ENCODE results near the gene STK11IP. TPM values are rescaled to one million over a fixed set of nuclear protein-coding genes. Genes with fewer than 3 reads are reported as not detected.

Gene STK11IP
- polyA plus RNA-seq, 1 donor from 2014 or later: 54.9 TPM

- Histone ChIP-seq H3F3A (ENCODE audit: insufficient read depth, low read length, poor library complexity, severe bottlenecking) (no peaks in the 10 kb centered on the region), H3K9ac (ENCODE audit: low read length) (peak overlapping the region; percentile 53), H3K4me2 (ENCODE audit: low read length) (no peak overlapping the region), H3K27ac (ENCODE audit: low read length) (no peak overlapping the region), H2AFZ (ENCODE audit: low read depth, low read length) (no peak overlapping the region), H3K4me3 (ENCODE audit: low read length) (peak overlapping the region; percentile 80), H3K9me3 (ENCODE audit: low read length) (no peaks in the 10 kb centered on the region), H3K79me2 (replicated peaks; ENCODE audit: insufficient read depth, low read length) (no peaks in the 10 kb centered on the region), H4K20me1 (ENCODE audit: insufficient read depth) (no peaks in the 10 kb centered on the region), H3K36me3 (ENCODE audit: insufficient read depth, low read length) (no peaks in the 10 kb centered on the region), H3K27me3 (ENCODE audit: insufficient read depth, low read depth, low read length) (peaks cover 3% of the 10 kb centered on the region), H3K9me2 (ENCODE audit: insufficient read depth, low read length) (no peaks in the 10 kb centered on the region)
- TF ChIP-seq, protein P1, sequence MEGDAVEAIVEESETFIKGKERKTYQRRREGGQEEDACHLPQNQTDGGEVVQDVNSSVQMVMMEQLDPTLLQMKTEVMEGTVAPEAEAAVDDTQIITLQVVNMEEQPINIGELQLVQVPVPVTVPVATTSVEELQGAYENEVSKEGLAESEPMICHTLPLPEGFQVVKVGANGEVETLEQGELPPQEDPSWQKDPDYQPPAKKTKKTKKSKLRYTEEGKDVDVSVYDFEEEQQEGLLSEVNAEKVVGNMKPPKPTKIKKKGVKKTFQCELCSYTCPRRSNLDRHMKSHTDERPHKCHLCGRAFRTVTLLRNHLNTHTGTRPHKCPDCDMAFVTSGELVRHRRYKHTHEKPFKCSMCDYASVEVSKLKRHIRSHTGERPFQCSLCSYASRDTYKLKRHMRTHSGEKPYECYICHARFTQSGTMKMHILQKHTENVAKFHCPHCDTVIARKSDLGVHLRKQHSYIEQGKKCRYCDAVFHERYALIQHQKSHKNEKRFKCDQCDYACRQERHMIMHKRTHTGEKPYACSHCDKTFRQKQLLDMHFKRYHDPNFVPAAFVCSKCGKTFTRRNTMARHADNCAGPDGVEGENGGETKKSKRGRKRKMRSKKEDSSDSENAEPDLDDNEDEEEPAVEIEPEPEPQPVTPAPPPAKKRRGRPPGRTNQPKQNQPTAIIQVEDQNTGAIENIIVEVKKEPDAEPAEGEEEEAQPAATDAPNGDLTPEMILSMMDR (IDR thresholded peaks at IDR 0.05; ENCODE audit: poor library complexity, severe bottlenecking): no peak
- TF ChIP-seq EP300 (conservative IDR thresholded peaks at IDR 0.05; ENCODE audit: poor library complexity, severe bottlenecking) (no peak), SMC3 (conservative IDR thresholded peaks at IDR 0.05; ENCODE audit: poor library complexity) (no peak), TAF1 (IDR thresholded peaks at IDR 0.05; ENCODE audit: low read depth) (no peak), MXI1 (conservative IDR thresholded peaks at IDR 0.05; ENCODE audit: poor library complexity, severe bottlenecking) (no peak), POLR2AphosphoS5 (IDR thresholded peaks at IDR 0.05) (no peak), EZH2 (IDR thresholded peaks at IDR 0.05; ENCODE audit: borderline replicate concordance, insufficient read depth, low read length, poor library complexity, severe bottlenecking) (no peak), RAD21 (conservative IDR thresholded peaks at IDR 0.05) (no peak)
- TF ChIP-seq, protein P2, sequence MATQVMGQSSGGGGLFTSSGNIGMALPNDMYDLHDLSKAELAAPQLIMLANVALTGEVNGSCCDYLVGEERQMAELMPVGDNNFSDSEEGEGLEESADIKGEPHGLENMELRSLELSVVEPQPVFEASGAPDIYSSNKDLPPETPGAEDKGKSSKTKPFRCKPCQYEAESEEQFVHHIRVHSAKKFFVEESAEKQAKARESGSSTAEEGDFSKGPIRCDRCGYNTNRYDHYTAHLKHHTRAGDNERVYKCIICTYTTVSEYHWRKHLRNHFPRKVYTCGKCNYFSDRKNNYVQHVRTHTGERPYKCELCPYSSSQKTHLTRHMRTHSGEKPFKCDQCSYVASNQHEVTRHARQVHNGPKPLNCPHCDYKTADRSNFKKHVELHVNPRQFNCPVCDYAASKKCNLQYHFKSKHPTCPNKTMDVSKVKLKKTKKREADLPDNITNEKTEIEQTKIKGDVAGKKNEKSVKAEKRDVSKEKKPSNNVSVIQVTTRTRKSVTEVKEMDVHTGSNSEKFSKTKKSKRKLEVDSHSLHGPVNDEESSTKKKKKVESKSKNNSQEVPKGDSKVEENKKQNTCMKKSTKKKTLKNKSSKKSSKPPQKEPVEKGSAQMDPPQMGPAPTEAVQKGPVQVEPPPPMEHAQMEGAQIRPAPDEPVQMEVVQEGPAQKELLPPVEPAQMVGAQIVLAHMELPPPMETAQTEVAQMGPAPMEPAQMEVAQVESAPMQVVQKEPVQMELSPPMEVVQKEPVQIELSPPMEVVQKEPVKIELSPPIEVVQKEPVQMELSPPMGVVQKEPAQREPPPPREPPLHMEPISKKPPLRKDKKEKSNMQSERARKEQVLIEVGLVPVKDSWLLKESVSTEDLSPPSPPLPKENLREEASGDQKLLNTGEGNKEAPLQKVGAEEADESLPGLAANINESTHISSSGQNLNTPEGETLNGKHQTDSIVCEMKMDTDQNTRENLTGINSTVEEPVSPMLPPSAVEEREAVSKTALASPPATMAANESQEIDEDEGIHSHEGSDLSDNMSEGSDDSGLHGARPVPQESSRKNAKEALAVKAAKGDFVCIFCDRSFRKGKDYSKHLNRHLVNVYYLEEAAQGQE (IDR thresholded peaks at IDR 0.05; ENCODE audit: borderline replicate concordance): no peak
These were observed 45.9 kb upstream of the STK11IP start for GRCh38 chr2:219551441-219552381.

- H2AFZ ChIP-seq (ENCODE audit: low read depth, low read length): peak overlapping the region; percentile 27
These were observed 45.1 kb upstream of the STK11IP start for GRCh38 chr2:219552382-219553167.

More at GRCh38 chr2:219552382-219553167, 45.1 kb upstream of the STK11IP start:
- peak overlapping the region; percentile 51 for H3K4me2 ChIP-seq (ENCODE audit: low read length)
- no peak overlapping the region for H3K27ac ChIP-seq (ENCODE audit: low read length)
- H3K9ac ChIP-seq (ENCODE audit: low read length): peak overlapping the region; percentile 53
- no peaks in the 10 kb centered on the region for H3F3A ChIP-seq (ENCODE audit: insufficient read depth, low read length, poor library complexity, severe bottlenecking)
- H3K9me3 ChIP-seq (ENCODE audit: low read length): no peaks in the 10 kb centered on the region
- H3K79me2 ChIP-seq (replicated peaks; ENCODE audit: insufficient read depth, low read length): no peaks in the 10 kb centered on the region
- H3K4me3 ChIP-seq (ENCODE audit: low read length): peak overlapping the region; percentile 80
- no peaks in the 10 kb centered on the region for H3K9me2 ChIP-seq (ENCODE audit: insufficient read depth, low read length)
- H4K20me1 ChIP-seq (ENCODE audit: insufficient read depth): no peaks in the 10 kb centered on the region
- no peaks in the 10 kb centered on the region for H3K36me3 ChIP-seq (ENCODE audit: insufficient read depth, low read length)
- peaks cover 3% of the 10 kb centered on the region for H3K27me3 ChIP-seq (ENCODE audit: insufficient read depth, low read depth, low read length)
- TF ChIP-seq RAD21 (conservative IDR thresholded peaks at IDR 0.05): no peak
- peak; percentile 17 for TF ChIP-seq SMC3 (conservative IDR thresholded peaks at IDR 0.05; ENCODE audit: poor library complexity)
- peak; percentile 70 for TF ChIP-seq MXI1 (conservative IDR thresholded peaks at IDR 0.05; ENCODE audit: poor library complexity, severe bottlenecking)
- TF ChIP-seq, protein P1 (IDR thresholded peaks at IDR 0.05; ENCODE audit: poor library complexity, severe bottlenecking): no peak
- peak; percentile 31 for TF ChIP-seq POLR2AphosphoS5 (IDR thresholded peaks at IDR 0.05)
